Activated T-cell treated with anti-CD3 and anti-CD28 coated beads for 1 hour (primary cell): ENCODE data around the gene ULK4.
"Not testable (repeated sequence)": the region's sequence is repeated elsewhere in the genome, so short reads cannot be mapped to it uniquely, and the experiment has no call there.

Experiments
- DNase-seq: peaks from one replicate; pipeline ENCODE4 v3.0.0-alpha.2; 2020; ENCODE audit warnings: low read depth

The ULK4 gene

GRCh38 chr3:41690766-41691563 lies 270.9 kb downstream of the ULK4 start:
- DNase-seq = no peak

- DNase-seq = no peak
Observed at GRCh38 chr3:41688595-41689380, 273.1 kb downstream of the ULK4 start.

- no peak for DNase-seq
Observed at GRCh38 chr3:41684797-41685735, 276.8 kb downstream of the ULK4 start.

GRCh38 chr3:41683666-41684350 lies 278.1 kb downstream of the ULK4 start:
- no peak for DNase-seq

- no peak for DNase-seq
Observed at GRCh38 chr3:41682996-41683395, 278.9 kb downstream of the ULK4 start.

- no peak for DNase-seq
Observed at GRCh38 chr3:41682382-41682781, 279.5 kb downstream of the ULK4 start.

- DNase-seq = no peak
Observed at GRCh38 chr3:41681479-41681878, 280.4 kb downstream of the ULK4 start.

- DNase-seq = no peak
Observed at GRCh38 chr3:41679374-41679773, 282.5 kb downstream of the ULK4 start.

GRCh38 chr3:41675102-41675501 lies 286.8 kb downstream of the ULK4 start:
- DNase-seq = not testable (repeated sequence)

GRCh38 chr3:41674449-41674848 lies 287.5 kb downstream of the ULK4 start:
- no peak for DNase-seq

- no peak for DNase-seq
Observed at GRCh38 chr3:41673650-41674049, 288.3 kb downstream of the ULK4 start.

- DNase-seq = no peak
Observed at GRCh38 chr3:41668379-41668778, 293.5 kb downstream of the ULK4 start.

- DNase-seq = no peak
Observed at GRCh38 chr3:41662288-41662687, 299.6 kb downstream of the ULK4 start.

- DNase-seq = no peak
Observed at GRCh38 chr3:41661796-41662195, 300.1 kb downstream of the ULK4 start.

GRCh38 chr3:41660510-41660909 lies 301.4 kb downstream of the ULK4 start:
- no peak for DNase-seq

- no peak for DNase-seq
Observed at GRCh38 chr3:41653571-41654239, 308.2 kb downstream of the ULK4 start.

GRCh38 chr3:41652931-41653330 lies 309.0 kb downstream of the ULK4 start:
- DNase-seq = no peak

GRCh38 chr3:41652506-41652905 lies 309.4 kb downstream of the ULK4 start:
- no peak for DNase-seq

- no peak for DNase-seq
Observed at GRCh38 chr3:41651718-41652117, 310.2 kb downstream of the ULK4 start.

GRCh38 chr3:41650406-41650805 lies 311.5 kb downstream of the ULK4 start:
- no peak for DNase-seq

GRCh38 chr3:41649129-41649739 lies 312.7 kb downstream of the ULK4 start:
- DNase-seq = no peak
